Measurements from ENCODE around the gene C1orf174. TPM values are rescaled to one million over a fixed set of nuclear protein-coding genes. Genes with fewer than 3 reads are reported as not detected.
A peak's percentile ranks its signal among the peaks of the same experiment; 100 is the strongest.

Gene C1orf174
- total and polyA plus RNA-seq, 4 donors = 10.8 to 19.3 (median 17.6) TPM

- no peak for ATAC-seq (ENCODE audit: insufficient read depth, low FRiP score)
- peaks cover 0 to 10% (median 8%) of the 10 kb centered on the region in 4 donors for H3K36me3 ChIP-seq (ENCODE audit: control insufficient read depth in 4 of 4, insufficient read depth in 4 of 4, low read length in 4 of 4)
Measured at GRCh38 chr1:3898475-3898735, 1.7 kb downstream of the C1orf174 start.

GRCh38 chr1:3896396-3897000 is 3.6 kb downstream of the C1orf174 start:
- ATAC-seq (ENCODE audit: insufficient read depth, low FRiP score) (no peak), DNase-seq (no peak)
- Histone ChIP-seq H3K9ac (ENCODE audit: insufficient read depth in 1 of 2, low read length in 2 of 2) (no peak overlapping the region), H3K27me3 (ENCODE audit: control insufficient read depth in 3 of 3, insufficient read depth in 3 of 3, low read length in 2 of 3) (no peaks in the 10 kb centered on the region), H3K27ac (ENCODE audit: low read depth in 1 of 2, low read length in 1 of 2) (peak overlapping the region in 1 of 2 donors; percentile 6), H3K4me1 (ENCODE audit: control insufficient read depth in 5 of 5, insufficient read depth in 5 of 5, low read length in 5 of 5) (peaks cover 0 to 7% (median 0%) of the 10 kb centered on the region in 5 donors), H3K36me3 (ENCODE audit: control insufficient read depth in 4 of 4, insufficient read depth in 4 of 4, low read length in 4 of 4) (peaks cover 0 to 11% (median 9%) of the 10 kb centered on the region in 4 donors), H3K4me3 (no peak overlapping the region), H3K9me3 (ENCODE audit: control insufficient read depth in 4 of 4, insufficient read depth in 3 of 4, low read length in 3 of 4) (peaks cover 0 to 4% (median 2%) of the 10 kb centered on the region in 4 donors)
- TF ChIP-seq CTCF (IDR thresholded peaks at IDR 0.05; ENCODE audit: control extremely low read depth, extremely low read depth) = no peak
- WGBS, 2 donors = 91 to 92% methylated on average over 7 of the region's 7 CpGs

More at GRCh38 chr1:3898475-3898735, 1.7 kb downstream of the C1orf174 start:
- Histone ChIP-seq H3K27ac (ENCODE audit: low read depth in 1 of 2, low read length in 1 of 2) (no peak overlapping the region), H3K4me3 (no peak overlapping the region), H3K9ac (ENCODE audit: insufficient read depth in 1 of 2, low read length in 2 of 2) (no peak overlapping the region), H3K27me3 (ENCODE audit: control insufficient read depth in 3 of 3, insufficient read depth in 3 of 3, low read length in 2 of 3) (no peaks in the 10 kb centered on the region), H3K9me3 (ENCODE audit: control insufficient read depth in 4 of 4, insufficient read depth in 3 of 4, low read length in 3 of 4) (peaks cover 0 to 4% (median 2%) of the 10 kb centered on the region in 4 donors), H3K4me1 (ENCODE audit: control insufficient read depth in 5 of 5, insufficient read depth in 5 of 5, low read length in 5 of 5) (peaks cover 0 to 7% (median 0%) of the 10 kb centered on the region in 5 donors)
- no peak for TF ChIP-seq CTCF (IDR thresholded peaks at IDR 0.05; ENCODE audit: control extremely low read depth, extremely low read depth)
- no peak for DNase-seq

- H3K4me3 ChIP-seq = no peak overlapping the region
- no peak for ATAC-seq (ENCODE audit: insufficient read depth, low FRiP score)
- no peaks in the 10 kb centered on the region for H3K27me3 ChIP-seq (ENCODE audit: control insufficient read depth in 3 of 3, insufficient read depth in 3 of 3, low read length in 2 of 3)
- no peak overlapping the region for H3K9ac ChIP-seq (ENCODE audit: insufficient read depth in 1 of 2, low read length in 2 of 2)
- TF ChIP-seq CTCF (IDR thresholded peaks at IDR 0.05; ENCODE audit: control extremely low read depth, extremely low read depth) = no peak
- H3K4me1 ChIP-seq (ENCODE audit: control insufficient read depth in 5 of 5, insufficient read depth in 5 of 5, low read length in 5 of 5) = peaks cover 0 to 7% (median 0%) of the 10 kb centered on the region in 5 donors
- H3K9me3 ChIP-seq (ENCODE audit: control insufficient read depth in 4 of 4, insufficient read depth in 3 of 4, low read length in 3 of 4) = peaks cover 0 to 4% (median 2%) of the 10 kb centered on the region in 4 donors
- 95 to 99% methylated on average over 4 of the region's 4 CpGs for WGBS, 2 donors
- no peak for DNase-seq
- peaks cover 0 to 15% (median 13%) of the 10 kb centered on the region in 4 donors for H3K36me3 ChIP-seq (ENCODE audit: control insufficient read depth in 4 of 4, insufficient read depth in 4 of 4, low read length in 4 of 4)
- no peak overlapping the region for H3K27ac ChIP-seq (ENCODE audit: low read depth in 1 of 2, low read length in 1 of 2)
Measured at GRCh38 chr1:3895951-3896325, 4.1 kb downstream of the C1orf174 start.
